RWPE2 (cell line): Measurements from ENCODE around the gene ACE.

Experiments used
- ATAC-seq: fragments of 200-7000 bp; cut with Tn5 transposase; 3 replicates; pipeline ENCODE4 v1.9.1; 2021; ENCODE audit warnings: low read depth
- DNase-seq: peaks from one replicate; pipeline ENCODE4 v3.0.0-alpha.2; 2020; ENCODE audit warnings: low spot score
- H3K27ac ChIP-seq: fragments of 450-650 bp; 2 replicates; pipeline ENCODE4 v1.5.1; 2017; ENCODE audit warnings: mild to moderate bottlenecking; ENCODE audit not compliant: poor library complexity, severe bottlenecking
- H3K27me3 ChIP-seq: fragments of 250-450 bp; sonication (Bioruptor Pico); 2 replicates; pipeline ENCODE4 v1.5.1; 2021; ENCODE audit warnings: mild to moderate bottlenecking, moderate library complexity; ENCODE audit not compliant: insufficient read depth, poor library complexity, severe bottlenecking
- H3K36me3 ChIP-seq: fragments of 250-450 bp; sonication (Bioruptor Pico); 2 replicates; pipeline ENCODE4 v1.5.1; 2020; ENCODE audit warnings: low read depth, mild to moderate bottlenecking, moderate library complexity
- H3K4me1 ChIP-seq: fragments of 250-450 bp; sonication (Bioruptor Pico); 2 replicates; pipeline ENCODE4 v1.5.1; 2021; ENCODE audit warnings: mild to moderate bottlenecking, moderate library complexity; ENCODE audit not compliant: insufficient read depth, poor library complexity, severe bottlenecking
- H3K4me3 ChIP-seq: fragments of 250-450 bp; sonication (Bioruptor Pico); 2 replicates; pipeline ENCODE4 v1.5.1; 2021; ENCODE audit warnings: mild to moderate bottlenecking, moderate library complexity; ENCODE audit not compliant: severe bottlenecking
- H3K9me3 ChIP-seq: fragments of 250-450 bp; sonication (Bioruptor Pico); 2 replicates; pipeline ENCODE4 v1.5.1; 2021; ENCODE audit warnings: mild to moderate bottlenecking, moderate library complexity; ENCODE audit not compliant: severe bottlenecking
- TF ChIP-seq, protein P1 (sequence below): fragments of 450-650 bp; IDR thresholded peaks from one replicate; pipeline ENCODE4 v1.5.1; 2017; ENCODE audit warnings: mild to moderate bottlenecking, moderate library complexity; ENCODE audit not compliant: poor library complexity, severe bottlenecking

The ACE gene

DNA sequence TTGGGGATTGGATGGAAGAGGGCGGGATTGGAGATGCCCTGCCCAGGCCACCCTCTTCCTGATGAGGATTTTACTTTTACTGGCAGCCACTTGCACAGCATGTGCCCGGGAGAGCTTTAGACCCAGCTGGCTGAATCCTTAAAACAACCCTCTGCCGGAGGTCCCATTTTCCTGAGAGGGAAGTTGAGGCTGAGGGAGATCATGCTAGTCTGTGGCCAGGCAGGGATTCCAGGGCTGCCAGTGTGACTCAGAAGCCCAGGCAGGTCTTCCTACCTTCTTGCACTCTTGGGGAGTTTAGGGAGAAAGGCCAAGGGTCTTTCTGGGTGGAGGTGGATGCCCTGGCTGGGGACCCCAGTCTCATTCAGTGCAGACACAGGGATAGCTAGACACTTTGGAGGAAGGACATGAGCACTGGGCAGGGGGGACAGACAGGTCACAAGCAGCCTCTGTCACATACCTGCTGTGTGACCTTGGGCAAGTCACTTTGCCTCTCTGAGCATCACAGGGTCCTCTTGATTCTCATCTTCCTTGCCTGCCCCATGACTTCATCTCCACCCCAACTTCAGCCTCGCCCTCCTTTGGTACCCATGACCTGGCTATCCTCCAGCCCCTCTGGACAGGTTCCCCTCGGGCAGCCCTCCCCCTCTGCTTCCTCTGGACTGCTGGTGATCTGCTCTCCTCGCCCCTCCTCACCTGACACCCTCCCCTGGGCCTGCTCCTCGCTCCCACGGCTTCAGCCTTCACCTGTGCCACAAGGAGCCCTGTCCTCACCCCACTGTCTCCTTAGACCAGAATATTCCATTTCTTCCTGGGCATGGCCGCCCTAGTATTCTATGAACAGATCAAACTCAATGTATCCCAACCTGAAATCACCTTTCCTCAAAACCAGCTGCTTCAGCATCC is 62.1 kb downstream of the ACE start:
- no peaks in the 10 kb centered on the region for H3K36me3 ChIP-seq
- no peaks in the 10 kb centered on the region for H3K4me1 ChIP-seq
- TF ChIP-seq, protein P1, sequence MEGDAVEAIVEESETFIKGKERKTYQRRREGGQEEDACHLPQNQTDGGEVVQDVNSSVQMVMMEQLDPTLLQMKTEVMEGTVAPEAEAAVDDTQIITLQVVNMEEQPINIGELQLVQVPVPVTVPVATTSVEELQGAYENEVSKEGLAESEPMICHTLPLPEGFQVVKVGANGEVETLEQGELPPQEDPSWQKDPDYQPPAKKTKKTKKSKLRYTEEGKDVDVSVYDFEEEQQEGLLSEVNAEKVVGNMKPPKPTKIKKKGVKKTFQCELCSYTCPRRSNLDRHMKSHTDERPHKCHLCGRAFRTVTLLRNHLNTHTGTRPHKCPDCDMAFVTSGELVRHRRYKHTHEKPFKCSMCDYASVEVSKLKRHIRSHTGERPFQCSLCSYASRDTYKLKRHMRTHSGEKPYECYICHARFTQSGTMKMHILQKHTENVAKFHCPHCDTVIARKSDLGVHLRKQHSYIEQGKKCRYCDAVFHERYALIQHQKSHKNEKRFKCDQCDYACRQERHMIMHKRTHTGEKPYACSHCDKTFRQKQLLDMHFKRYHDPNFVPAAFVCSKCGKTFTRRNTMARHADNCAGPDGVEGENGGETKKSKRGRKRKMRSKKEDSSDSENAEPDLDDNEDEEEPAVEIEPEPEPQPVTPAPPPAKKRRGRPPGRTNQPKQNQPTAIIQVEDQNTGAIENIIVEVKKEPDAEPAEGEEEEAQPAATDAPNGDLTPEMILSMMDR = no peak
- ATAC-seq = no peak
- no peak for DNase-seq
- peaks cover 24% of the 10 kb centered on the region for H3K27me3 ChIP-seq
- no peak overlapping the region for H3K27ac ChIP-seq
- H3K9me3 ChIP-seq = no peaks in the 10 kb centered on the region
- H3K4me3 ChIP-seq = no peak overlapping the region

- TF ChIP-seq, protein P1 = no peak
- H3K27me3 ChIP-seq = peaks cover 24% of the 10 kb centered on the region
- H3K27ac ChIP-seq = no peak overlapping the region
- DNase-seq (no peak), ATAC-seq (no peak)
- H3K4me1 ChIP-seq = no peaks in the 10 kb centered on the region
- H3K36me3 ChIP-seq = no peaks in the 10 kb centered on the region
- H3K4me3 ChIP-seq = no peak overlapping the region
- H3K9me3 ChIP-seq = no peaks in the 10 kb centered on the region
These were observed 63.7 kb downstream of the ACE start for GRCh38 chr17:63540590-63540989.

DNA sequence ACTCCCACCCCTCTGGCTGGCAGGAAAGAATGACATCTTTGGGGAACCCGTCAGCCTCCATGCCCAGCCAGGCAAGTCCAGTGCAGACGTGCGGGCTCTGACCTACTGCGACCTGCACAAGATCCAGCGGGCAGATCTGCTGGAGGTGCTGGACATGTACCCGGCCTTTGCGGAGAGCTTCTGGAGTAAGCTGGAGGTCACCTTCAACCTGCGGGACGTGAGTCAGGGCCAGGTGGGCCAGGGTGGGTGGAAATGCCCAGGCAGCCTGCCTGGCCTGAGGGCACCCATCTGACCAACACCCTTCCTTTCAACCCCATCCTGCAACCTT is 65.3 kb downstream of the ACE start:
- peaks cover 24% of the 10 kb centered on the region for H3K27me3 ChIP-seq
- H3K9me3 ChIP-seq = no peaks in the 10 kb centered on the region
- ATAC-seq (no peak), DNase-seq (peak; percentile 61)
- H3K36me3 ChIP-seq = no peaks in the 10 kb centered on the region
- no peak overlapping the region for H3K27ac ChIP-seq
- no peaks in the 10 kb centered on the region for H3K4me1 ChIP-seq
- H3K4me3 ChIP-seq = no peak overlapping the region
- TF ChIP-seq, protein P1 = no peak

GRCh38 chr17:63542942-63543821 is 66.3 kb downstream of the ACE start:
- TF ChIP-seq, protein P1 = no peak
- Histone ChIP-seq H3K27ac (no peak overlapping the region), H3K36me3 (no peaks in the 10 kb centered on the region), H3K27me3 (peaks cover 18% of the 10 kb centered on the region), H3K9me3 (no peaks in the 10 kb centered on the region), H3K4me3 (no peak overlapping the region), H3K4me1 (no peaks in the 10 kb centered on the region)
- ATAC-seq (no peak), DNase-seq (no peak)
